Neutrophil (primary cell): Measurements from ENCODE around the gene FRMPD2.

Experiments
- H3K27ac ChIP-seq: fragments of 200-600 bp; sonication (generic); 2 replicates; pipeline ENCODE4 v1.5.1; 2016; ENCODE audit warnings: mild to moderate bottlenecking, moderate library complexity
- H3K27me3 ChIP-seq: fragments of 200-600 bp; sonication (generic); 2 replicates; pipeline ENCODE4 v1.6.0; 2016; ENCODE audit warnings: mild to moderate bottlenecking
- H3K36me3 ChIP-seq: fragments of 200-600 bp; sonication (generic); 2 replicates; pipeline ENCODE4 v1.5.1; 2017
- H3K4me1 ChIP-seq, 2 experiments: fragments of 200-600 bp in 1 of 2; sonication (generic) in 1 of 2; 1 replicate in 1 of 2; 2 replicates in 1 of 2; pipeline versions ENCODE4 v1.5.1 to v1.6.1; 2013 to 2016; ENCODE audit warnings: low read depth in 1 of 2, low read length in 1 of 2, mild to moderate bottlenecking in 1 of 2, moderate library complexity in 1 of 2; ENCODE audit not compliant: control insufficient read depth in 1 of 2, insufficient read depth in 1 of 2
- H3K4me3 ChIP-seq, 2 experiments: fragments of 200-600 bp in 1 of 2; sonication (generic) in 1 of 2; 1 replicate in 1 of 2; 2 replicates in 1 of 2; pipeline ENCODE4 v1.5.1; 2013 to 2016; ENCODE audit warnings: low read depth in 1 of 2, low read length in 1 of 2, mild to moderate bottlenecking in 1 of 2, moderate library complexity in 1 of 2
- H3K9me3 ChIP-seq: fragments of 200-600 bp; sonication (generic); 2 replicates; pipeline ENCODE4 v1.5.1; 2016
- CTCF ChIP-seq: fragments of 200-600 bp; sonication (generic); IDR thresholded peaks from 2 replicates; pipeline ENCODE4 v1.5.1; 2016; ENCODE audit warnings: antibody characterized with exemption

FRMPD2 gene

GRCh38 chr10:48209241-48209640, 65.3 kb downstream of the FRMPD2 start:
- Histone ChIP-seq H3K27ac (no peak overlapping the region), H3K9me3 (no peaks in the 10 kb centered on the region), H3K4me1 (no peaks in the 10 kb centered on the region), H3K4me3 (no peak overlapping the region), H3K27me3 (no peaks in the 10 kb centered on the region), H3K36me3 (no peaks in the 10 kb centered on the region)
- no peak for TF ChIP-seq CTCF

- no peaks in the 10 kb centered on the region for H3K9me3 ChIP-seq
- no peaks in the 10 kb centered on the region for H3K36me3 ChIP-seq
- no peak overlapping the region for H3K4me3 ChIP-seq
- no peaks in the 10 kb centered on the region for H3K4me1 ChIP-seq
- no peak overlapping the region for H3K27ac ChIP-seq
- TF ChIP-seq CTCF = no peak
- no peaks in the 10 kb centered on the region for H3K27me3 ChIP-seq
These were observed 66.6 kb downstream of the FRMPD2 start for GRCh38 chr10:48207853-48208252.

GRCh38 chr10:48206482-48207250, 67.8 kb downstream of the FRMPD2 start:
- no peaks in the 10 kb centered on the region for H3K27me3 ChIP-seq
- H3K27ac ChIP-seq = no peak overlapping the region
- no peaks in the 10 kb centered on the region for H3K9me3 ChIP-seq
- no peaks in the 10 kb centered on the region for H3K36me3 ChIP-seq
- H3K4me3 ChIP-seq = no peak overlapping the region
- TF ChIP-seq CTCF = no peak
- no peaks in the 10 kb centered on the region for H3K4me1 ChIP-seq

- no peak overlapping the region for H3K27ac ChIP-seq
- no peaks in the 10 kb centered on the region for H3K4me1 ChIP-seq
- no peak for TF ChIP-seq CTCF
- no peak overlapping the region for H3K4me3 ChIP-seq
- no peaks in the 10 kb centered on the region for H3K36me3 ChIP-seq
- no peaks in the 10 kb centered on the region for H3K27me3 ChIP-seq
- H3K9me3 ChIP-seq = no peaks in the 10 kb centered on the region
These were observed 68.6 kb downstream of the FRMPD2 start for GRCh38 chr10:48205918-48206317.

GRCh38 chr10:48199580-48200377, 74.7 kb downstream of the FRMPD2 start:
- TF ChIP-seq CTCF = no peak
- H3K4me1 ChIP-seq = no peaks in the 10 kb centered on the region
- H3K9me3 ChIP-seq = no peaks in the 10 kb centered on the region
- H3K27me3 ChIP-seq = no peaks in the 10 kb centered on the region
- H3K36me3 ChIP-seq = no peaks in the 10 kb centered on the region
- H3K27ac ChIP-seq = no peak overlapping the region
- no peak overlapping the region for H3K4me3 ChIP-seq
